Measurements from ENCODE around the gene RAX.

Gene RAX

DNA sequence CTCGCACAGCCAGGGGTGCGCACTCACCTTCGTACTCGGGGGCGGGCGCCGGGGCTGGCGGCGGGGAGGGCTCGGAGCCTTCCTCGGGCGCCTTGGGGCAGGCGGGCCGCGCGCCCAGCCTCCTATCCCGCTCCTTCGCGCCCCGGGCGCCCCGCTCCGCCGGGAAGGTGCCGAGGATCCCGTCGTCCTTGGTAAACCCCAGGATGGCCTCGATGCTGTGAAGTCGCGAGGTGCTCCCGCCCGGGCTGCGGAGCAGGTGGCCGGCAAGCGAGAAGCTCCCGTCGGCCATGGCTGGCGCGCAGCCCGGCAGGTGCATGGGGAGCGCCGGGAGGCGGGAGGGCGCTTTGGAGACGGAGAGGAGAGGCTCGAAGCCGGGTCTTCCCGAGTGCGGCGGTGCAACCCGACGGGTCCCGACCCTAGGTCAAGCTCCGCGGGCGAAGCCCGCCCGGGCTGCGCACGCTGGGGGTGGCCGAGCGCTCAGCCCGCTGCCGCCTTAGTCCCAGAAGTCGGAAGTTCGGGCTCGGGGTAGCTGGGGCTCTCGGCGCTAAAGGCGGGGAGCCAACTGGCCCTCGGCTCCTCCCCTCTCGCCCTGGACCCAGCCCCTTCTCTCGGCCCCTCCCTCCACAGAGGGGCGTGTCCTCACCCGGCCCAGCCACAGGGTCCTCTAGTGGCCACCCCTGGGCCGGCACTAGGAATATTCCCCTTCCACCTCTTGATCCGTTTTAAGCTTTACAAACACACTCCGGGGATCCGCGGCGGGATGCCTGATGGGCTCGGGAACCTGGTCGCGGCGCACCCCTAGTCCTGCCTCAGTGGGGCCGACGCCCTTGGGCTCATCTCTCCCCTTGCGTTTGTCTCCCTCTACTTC is at the start of gene RAX:
TSS of gene RAX (minus strand) at position 564 of the 868 bp plus-strand sequence. CDS start at position 316, 248 bp downstream.
- DNase-seq, result no peak

DNA sequence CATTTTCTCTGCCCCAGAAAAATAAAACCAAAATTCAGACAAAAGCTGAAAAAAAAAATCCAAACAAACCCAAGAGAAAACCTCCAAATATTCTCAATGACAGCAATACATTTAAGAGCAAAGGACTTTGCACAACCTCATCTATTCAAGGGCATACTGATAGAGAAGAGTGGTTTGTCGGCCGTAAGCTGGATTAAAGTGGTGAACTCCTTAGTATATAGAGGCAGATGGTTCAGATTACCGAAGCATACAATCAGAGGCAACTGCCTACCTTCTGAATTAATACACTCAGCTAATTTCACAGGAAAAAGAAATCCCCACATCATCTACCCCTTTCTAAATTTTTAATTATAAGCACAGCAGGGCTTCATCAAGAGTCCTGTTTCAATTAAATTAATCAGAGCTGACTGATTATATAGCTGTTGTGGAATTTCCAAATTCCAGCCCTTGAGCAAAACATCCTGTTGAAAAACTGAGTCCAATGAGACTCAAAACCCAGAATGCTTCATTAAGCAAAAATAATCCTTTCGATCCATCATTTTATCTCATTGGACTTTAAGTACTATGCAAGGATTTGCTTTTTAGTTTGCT is 45.3 kb upstream of the RAX start, which contains the start of gene CPLX4:
TSS of gene CPLX4 (minus strand) at position 190 of the 591 bp plus-strand sequence. CDS start at position 3, 187 bp downstream.
- no peak for DNase-seq

DNA sequence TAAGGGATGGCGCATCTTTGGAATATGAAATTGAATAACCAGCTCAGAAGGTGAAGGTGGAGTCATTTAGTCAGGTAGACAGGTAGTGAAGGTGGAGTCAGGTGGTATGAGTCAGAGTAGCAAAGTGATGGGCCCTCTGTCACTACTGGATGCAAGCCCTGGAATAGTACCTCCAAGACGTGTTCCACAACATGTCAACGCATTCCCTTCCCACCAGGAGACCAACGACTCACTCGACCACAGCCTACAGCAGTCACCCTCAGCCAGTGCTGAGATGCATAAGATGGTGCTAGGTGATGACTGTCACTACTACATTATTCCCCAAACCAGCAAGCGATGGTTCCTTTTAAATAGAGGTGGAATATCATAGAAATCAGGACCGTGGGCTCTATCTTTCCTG is 38.4 kb upstream of the RAX start:
- no peak for DNase-seq

DNA sequence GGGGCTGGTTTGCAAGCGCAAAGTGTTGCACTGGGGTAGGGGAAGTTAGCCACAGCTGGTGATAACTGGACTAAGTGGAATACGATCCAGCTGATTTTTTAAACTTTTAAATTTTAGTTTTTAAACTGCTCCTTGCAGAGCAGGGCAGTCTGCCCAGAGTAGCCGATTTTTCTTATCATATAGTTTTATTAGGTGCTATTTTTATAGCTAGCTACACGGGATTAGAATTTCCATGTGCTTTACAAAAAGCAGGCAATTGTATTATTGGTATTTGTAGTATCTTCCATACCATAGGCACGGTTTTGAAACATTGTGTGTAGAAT is 35.6 kb upstream of the RAX start:
- DNase-seq, result no peak

DNA sequence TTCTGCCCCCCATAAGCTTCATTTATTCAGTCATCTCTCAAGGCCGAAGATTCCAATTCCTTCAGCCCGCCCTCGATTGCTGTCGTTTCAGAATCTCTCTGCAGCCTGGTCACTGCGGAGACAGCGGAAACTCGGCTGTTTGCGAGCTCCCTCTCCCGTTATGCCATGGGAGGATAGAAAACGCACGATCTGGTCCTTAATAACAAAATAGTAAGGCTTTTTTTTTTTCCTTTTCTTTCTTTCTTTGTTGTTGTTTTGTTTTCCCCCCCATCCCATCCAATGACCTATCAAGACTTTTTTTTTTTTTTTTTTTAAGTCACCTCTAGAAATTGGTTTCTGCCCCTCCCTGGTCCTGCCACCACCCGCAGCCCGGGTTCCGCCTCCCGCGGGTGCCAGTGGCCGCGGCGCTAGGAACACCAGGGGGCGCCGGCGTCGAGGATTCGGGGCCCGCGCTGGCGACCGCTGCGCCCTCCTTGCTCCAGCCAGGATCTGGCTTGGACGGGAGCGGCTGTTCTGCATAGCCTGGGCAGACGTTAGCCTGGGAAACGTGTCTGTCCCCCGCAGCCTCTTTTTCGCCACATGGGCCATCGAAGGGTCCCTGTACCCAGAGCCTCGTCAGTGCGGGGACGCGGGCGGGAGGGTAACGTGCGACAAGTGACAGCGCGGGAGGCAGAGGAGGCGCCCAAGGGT is 35.1 kb upstream of the RAX start:
- peak; percentile 50 to 60 for DNase-seq

DNA sequence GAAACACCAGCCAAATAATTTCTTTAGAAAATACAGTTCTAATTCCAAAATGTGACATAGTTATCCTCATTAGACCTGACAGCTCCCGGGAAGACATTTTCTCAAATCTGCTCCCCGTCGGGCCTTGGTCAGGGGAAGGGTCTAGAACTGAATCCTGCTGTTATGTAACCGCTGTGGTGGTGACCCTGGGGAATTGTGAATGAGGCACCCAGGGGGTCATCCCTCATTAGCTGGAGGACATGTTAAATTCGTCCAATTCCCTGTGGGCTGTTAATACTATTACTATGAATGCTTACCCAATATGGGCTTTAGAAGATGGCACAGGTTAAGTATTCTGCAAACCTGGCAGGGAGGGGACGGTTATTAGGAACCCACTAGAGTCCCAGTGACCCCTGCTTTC is 33.4 kb upstream of the RAX start:
- no peak for DNase-seq

DNA sequence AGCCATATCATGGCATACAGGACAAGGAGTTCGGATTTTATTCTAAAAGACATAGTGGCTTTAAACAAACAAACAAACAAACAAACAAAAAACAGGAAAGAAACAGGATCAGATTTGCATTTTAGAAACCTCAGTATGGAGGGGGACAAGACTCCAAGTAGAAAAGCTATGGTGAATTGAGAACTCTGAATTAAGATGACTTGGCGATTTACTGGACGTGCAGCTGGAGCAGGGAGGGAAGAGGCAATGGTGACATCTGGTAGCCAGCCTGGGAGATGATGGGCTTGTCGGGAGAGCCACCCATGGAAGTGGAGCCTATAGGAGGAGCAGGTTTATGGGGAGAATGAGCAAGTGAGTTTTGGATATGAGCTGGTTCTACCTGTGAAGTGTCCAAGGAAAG is 32.0 kb upstream of the RAX start:
- no peak for DNase-seq

DNA sequence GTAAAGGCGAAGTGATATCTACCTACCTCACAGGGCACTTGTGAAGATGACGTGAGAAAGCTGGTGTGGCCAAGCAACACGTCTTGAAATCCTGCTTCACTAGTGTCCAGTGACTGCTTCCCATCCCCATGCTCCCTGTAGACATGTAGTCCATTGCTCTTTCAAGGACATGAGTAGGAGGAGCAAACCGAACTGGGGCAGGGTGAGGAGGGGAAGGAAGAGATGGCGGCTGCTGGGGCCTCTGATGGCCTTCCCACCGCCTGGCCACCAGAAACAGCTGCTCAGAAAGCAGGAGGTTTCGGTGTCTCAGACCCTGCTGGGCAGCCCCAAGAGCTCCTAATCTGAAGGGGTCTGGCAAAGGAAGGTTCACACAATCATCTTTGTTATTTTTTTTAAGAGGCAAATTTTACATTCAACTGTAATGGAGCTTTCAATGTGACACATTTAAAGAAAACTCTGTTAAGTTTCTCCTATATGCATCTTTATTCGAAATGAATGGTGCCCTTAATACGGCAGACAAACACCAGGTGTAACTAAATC is 30.5 kb upstream of the RAX start:
- no peak for DNase-seq

DNA sequence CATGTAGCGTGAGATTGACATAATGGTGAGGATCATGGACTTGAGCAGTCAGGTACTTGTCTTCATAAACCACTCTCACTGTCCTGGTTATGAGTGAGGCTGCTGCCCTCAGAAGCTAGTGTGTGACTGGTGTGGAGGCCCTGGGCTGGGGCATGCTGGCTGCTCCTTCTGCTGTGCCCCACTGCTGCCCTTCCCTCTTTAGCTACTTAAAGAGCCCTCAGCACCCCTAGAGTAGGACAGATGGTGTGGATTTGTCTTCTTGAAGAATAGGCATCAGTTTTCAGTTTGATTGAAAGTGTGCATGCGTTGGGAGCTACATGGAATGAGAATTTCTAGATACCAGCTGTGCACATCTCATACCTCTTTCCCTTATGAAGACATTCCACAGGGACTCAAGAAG is 29.8 kb upstream of the RAX start:
- no peak for DNase-seq

DNA sequence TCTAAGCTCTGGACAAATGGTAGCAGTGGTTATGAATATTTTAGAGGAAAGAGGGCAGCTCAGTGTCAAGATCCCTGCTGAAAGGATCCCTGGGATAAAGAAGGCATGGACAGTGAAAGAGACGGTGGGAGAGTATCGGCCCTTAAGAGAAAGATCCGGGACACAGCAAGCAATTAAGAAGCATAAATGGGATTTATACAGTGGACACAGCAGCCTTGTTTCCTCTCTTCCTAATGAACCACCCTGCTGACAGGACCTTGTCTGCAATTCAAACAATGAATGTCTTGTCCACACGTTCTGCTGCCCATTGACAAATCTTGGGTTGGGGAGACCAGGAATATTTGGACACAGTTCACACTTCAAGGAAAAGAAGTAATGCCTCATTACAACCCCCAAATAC is 28.7 kb upstream of the RAX start:
- DNase-seq, result no peak

DNA sequence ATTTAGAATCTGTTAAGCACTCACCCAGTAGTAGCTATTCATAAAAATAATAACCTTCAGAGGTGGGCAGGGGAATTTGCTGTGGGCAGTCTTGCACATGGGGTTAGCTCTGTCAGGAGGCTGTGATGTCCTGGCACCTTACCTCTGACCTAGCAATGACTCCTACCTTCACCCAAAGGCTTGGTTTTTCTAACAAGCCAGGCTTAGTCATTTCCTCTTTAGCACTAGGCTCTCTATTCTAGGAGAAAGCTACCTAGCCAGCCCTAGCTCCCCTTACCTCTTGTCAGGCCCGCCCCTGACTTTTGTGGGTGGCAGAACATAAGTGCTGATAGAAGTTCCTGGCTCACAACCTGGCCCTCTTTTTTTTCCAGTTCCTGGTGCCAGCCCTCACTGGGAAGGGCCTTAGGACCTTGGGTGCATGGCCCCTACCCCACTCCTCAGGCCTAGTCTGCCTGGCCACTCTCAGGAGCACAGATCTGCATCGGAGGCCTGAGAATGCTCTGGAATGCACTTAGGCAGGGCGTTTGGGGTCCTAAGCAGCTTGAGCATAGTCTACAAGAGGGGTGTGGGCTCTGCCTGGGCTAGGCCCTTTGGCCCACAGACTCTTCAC is 27.5 kb upstream of the RAX start:
- DNase-seq, result no peak

DNA sequence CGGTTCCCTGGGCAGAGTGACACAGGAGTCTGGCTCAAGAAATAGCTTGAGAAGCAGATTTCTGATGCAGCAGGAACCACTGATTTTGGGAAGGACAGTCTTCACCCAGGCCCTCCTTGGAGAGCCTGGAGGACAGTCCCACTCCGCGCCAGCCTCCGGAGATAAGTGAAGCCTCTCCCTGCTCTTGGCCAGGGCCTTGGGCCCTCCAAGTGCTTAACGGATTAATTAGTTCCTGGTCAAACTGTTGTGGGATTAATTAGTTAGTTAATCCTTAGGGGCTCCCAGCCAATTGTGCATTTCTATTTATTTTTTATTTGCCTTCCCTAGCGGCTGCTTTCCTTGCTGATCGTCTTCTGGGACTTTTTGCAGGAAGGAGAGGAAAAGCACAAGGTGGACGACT is 25.6 kb upstream of the RAX start:
- DNase-seq, result no peak

DNA sequence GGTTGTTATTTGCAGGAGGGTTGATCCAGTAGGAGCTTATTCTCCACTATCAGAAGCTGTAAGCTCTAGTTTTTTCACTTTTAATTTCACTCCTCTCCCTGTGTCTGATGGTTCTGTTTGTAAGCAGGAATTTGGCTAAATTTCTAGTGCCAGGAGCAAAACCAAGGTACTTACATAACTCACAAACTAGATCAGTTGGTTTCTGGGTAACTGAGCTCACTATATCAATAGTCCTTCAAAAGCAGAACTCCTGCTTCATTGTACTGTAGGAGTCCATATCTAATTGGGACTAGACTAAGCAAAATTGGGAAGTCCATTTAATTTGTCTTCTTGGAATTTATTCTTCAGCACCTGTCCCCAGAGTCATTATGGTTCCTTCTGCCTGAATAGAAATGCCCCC is 20.1 kb upstream of the RAX start:
- no peak for DNase-seq

DNA sequence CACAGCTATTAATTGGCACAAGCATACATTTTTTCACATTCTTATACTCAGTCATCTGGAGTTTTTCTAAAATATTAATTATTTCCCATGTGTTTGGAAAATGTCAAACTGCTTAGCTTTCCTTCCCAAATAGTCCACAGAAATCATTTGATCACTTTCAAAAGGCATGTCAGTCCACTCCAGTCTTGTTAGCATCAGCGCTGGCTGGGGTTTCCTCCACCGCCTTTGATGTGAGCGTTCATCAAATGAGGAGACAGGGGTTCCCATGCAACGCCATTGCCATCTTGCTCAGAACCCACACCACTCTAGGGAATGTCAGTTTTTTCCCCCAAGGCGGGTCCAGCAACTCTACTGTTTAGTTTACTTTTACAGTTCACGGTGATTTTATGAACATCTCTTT is 13.1 kb upstream of the RAX start:
- DNase-seq, result no peak

DNA sequence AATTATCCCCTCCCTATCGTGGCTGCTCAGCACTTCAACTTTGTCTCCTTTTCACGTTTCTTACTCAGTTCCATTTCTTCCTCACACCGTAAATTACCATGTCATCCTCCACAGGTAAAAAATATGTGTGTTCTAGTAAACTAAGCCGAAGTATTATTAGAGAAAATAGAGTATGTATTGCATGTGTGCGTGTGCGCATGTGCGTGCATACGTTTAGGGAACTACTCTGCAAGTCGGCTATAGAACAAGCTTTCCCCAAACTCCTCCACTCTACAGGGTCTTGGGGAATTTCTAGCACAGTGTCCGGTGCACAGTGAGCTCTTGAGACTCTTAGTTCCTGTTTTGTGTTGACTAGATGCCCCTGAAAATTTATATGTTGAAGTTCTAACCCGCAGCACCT is 9.1 kb upstream of the RAX start:
- DNase-seq, result no peak

DNA sequence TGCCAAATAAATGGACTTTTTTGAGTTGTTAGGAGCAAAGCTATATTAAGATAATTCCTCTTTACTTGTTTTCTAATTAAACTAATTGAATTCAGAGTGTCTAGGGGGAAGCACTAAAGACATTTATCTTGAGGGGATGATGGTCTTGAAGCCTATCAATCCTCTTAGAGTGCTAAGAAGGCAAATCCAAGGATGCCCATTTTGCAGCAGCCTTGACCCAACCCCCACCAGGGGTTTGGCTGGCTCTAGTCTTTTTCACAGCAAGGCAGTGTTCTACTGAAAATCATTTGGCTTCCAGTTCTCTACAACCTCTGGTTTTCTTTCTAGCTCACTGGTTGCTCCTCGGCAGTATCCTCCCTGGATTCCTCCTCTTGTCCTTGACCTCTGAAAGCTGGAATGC is 6.5 kb upstream of the RAX start:
- DNase-seq, result no peak

DNA sequence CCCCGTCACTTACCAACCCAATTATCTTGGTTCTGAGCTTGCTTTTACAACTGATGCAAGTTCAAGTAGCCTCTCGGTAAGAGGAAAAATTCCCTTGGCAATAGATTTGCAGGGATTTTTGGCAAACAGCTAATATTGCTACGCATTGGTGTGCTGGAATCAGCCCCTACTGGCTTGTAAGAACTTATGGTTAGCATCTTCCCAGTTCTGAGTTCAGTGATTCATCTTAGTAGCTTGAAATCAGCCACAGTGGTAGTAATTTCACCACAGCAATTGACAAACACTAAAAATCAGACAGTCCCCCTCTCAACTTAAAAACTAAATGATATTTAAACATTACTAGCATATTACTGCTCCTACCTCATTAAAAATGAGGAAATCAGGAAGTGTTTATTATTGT is 5.9 kb upstream of the RAX start:
- no peak for DNase-seq

DNA sequence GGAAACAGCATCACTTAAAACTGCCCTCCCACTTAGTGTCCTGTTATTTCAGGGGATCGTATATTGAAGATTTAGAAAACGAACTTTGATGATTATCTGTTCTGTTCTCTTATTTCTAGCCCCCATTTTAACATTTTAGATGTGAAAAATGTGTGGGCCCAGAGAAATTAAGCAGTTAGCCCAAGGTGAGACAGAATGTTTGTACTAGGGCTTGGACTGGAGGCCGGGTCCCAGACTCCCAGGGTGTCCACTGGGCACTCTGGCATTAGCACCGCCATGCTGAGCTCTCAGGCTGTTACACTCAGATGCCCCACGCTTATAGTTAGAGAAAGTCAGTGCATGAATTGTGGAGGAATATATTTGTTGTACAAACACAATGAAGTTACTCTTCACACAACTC is 5.5 kb upstream of the RAX start:
- no peak for DNase-seq

DNA sequence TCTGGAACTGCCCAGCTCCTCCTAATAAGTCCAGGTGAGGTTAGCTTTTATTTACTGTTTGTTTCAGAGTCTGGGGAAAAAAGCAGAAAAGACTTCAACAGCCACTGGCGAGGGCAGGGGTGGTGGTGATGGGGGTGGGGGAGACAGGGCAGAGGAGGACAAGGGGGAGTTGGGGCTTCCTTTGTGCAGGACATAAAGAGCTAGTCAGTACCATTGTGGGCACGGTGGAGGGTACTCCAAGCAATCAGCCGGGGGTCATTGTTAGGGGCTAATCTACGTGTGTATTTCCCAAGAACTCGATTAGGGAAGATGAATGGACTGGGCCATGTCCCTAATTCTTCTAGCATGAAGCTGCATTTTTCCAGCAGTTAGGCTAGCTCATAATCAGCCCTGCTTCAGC is 2.8 kb upstream of the RAX start:
- no peak for DNase-seq

DNA sequence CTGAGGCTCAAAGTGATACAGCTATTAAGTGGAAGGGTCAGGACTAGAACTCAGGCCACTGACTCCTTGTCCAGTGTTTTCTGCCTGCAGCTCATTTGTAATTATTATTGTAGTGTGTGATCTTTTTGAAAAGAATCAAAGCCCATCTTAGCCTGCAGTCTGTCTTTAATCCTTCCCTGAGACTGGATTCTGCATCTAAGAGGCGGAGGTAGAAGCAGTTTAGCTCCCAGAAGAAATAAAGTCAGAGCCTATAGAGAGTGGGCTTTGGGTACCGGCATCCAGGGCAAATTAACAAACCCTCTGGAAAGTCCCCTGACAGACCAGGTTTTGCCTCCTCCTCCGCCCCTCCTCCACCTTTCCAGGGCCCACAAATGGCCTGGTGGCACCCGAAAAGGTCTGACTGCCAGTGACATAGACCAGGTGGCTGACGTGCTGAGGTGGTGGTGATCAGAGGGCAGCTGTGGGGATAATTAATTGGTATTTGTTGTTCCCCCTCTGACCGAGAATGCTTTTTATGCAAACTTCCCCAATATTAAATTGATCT is 2.2 kb upstream of the RAX start:
- no peak for DNase-seq

DNA sequence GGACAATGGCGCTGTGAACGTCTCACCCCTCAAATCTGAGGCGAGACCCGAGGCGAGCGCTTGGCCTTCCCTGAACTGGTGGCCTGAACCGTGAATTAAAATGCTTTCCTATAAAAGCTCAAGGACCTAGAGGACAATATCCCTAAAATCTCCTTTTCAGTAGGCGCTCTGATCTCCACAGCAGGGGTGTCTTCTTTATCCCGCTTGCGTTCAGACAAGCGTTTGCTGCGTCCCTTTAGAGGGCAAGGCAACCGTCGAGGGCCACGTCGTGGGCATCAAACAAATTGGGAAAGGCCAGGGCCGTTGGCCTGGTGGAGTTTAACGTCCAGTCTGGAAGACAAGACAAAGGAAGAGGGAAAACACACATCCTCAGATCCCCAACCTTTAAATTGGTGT is 1.3 kb upstream of the RAX start:
- DNase-seq, result no peak

DNA sequence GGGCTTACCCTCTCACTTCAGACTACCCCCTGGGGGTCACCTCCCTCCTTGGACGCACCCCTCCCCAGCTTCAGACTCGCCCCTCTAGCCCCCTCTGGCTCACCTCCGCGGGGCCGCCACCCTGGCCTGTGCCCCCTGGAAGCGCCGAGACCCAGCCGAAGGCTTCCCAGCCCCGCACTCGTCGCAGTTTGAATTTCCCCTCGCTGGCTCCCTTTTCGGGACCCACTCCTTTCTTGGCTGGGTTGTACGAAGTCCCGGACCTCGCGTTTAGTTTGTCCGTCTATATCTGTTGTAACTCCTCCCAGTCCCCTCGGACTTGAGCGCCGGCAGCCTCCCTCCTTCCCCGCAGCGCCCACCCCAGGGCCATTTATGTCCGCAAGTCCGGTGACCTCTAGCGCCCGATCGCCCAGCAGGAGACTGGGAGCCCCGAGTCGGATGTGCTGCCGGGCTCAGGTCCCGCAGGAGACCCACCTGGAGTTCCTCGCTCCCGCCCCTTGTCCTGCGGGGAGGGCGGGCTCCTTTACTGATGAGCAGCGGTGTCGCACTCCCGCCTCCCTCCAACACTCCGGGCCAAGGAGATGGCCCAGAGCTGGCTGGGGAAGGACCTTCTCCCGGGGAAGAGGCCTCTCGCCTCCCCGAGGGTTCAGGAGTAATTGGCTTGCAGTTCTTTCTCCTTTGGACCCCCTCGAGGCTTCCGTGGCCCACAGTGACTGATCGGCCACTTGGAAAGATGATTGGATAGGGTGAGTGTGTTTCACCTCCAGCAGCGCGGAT is 692 bp upstream of the RAX start:
- no peak for DNase-seq
